Measurements from ENCODE around the gene MLX.
"Not testable (repeated sequence)": the region's sequence is repeated elsewhere in the genome, so short reads cannot be mapped to it uniquely, and the experiment has no call there.

MLX gene

DNA sequence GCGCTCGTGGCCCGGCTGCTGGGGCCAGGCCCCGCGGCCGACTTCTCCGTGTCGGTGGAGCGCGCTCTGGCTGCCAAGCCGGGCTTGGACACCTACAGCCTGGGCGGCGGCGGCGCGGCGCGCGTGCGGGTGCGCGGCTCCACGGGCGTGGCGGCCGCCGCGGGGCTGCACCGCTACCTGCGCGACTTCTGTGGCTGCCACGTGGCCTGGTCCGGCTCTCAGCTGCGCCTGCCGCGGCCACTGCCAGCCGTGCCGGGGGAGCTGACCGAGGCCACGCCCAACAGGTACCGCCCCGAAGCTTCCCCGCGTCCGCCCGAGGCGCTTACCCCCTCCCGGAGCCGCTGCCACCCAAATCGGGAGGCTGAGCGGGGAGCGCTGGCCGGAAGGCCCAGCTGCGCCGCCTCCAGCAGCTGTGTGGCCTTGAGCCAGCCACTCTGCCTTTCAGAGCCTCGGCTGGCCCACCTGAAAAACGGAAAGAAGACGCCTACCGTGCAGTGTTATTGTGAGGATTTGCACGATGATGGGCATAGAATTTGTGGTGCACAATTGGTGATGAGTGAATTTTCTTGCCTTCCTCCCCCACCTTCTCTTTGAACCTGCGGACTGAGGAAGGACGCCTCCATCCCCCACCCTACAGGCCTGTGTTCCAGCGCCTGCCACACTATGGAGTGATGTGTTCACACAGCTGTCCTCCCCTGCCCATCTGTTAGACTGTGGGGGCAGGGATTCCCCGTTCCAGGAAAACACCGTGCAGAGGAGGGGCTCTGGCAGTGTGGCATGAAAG is 30.3 kb upstream of the MLX start:
- peak; percentile 45 for DNase-seq

GRCh38 chr17:42537156-42537805 is 29.6 kb upstream of the MLX start:
- no peak for DNase-seq

DNA sequence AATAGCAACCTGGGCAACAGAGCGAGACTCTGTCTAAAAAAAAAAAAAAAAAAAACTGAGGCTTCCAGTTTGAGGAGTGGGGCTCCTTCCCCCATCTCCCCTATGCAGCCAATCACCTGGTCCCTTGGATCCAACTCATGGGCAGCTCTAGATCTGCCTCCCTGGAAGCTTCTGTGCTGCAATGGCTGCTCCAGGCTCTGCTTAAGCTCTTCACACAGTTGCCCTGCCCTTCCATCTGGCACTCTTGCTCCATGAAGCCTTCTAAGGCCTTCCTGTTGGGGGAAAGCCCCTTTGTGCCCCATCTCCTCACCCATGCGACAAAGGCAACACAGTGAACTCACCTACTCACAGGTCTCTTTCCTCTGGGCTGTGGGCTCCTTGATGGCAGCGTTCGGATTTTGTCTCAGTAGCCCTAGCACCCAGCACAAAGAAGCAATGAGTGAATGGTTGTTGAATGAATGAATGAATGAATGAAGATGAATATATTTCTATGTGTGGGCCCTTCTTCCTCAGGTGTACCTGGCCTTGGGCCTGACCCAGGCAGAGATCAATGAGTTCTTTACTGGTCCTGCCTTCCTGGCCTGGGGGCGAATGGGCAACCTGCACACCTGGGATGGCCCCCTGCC is 29.0 kb upstream of the MLX start:
- no peak for DNase-seq

GRCh38 chr17:42538482-42538881 is 28.4 kb upstream of the MLX start:
- DNase-seq: no peak

GRCh38 chr17:42540558-42540957 is 26.3 kb upstream of the MLX start:
- DNase-seq: not testable (repeated sequence)

DNA sequence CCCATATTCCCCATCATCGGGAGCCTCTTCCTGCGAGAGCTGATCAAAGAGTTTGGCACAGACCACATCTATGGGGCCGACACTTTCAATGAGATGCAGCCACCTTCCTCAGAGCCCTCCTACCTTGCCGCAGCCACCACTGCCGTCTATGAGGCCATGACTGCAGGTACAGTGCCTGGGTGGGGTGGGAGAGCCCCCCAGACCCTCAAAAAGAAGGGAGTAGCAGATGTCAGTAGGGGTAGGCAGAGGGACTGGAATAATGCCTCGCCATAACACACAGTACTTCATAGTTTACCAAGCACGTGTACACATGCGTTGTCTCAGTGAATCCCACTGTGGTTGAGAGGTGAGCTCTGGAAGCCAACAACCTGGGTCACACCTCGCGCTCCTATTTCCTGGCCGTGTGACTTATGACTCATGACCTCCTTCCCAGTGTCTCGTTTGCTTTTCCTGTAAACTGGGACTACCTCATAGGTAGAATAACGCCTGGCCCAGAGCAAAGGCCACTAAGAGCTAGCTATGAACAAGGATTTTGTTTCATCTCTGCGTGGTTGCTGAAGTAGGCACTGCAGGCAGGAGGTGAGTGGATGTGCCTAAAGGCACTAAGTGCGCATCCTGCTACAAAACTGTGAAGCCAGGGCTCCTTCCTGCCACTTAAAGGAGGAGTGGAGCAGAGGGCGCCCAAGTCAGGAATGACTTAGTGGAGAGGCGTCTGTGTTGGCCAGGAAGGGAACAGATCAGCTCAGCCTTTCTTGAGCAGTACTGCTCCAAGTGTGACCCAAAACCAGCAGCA is 25.7 kb upstream of the MLX start:
- DNase-seq: no peak

DNA sequence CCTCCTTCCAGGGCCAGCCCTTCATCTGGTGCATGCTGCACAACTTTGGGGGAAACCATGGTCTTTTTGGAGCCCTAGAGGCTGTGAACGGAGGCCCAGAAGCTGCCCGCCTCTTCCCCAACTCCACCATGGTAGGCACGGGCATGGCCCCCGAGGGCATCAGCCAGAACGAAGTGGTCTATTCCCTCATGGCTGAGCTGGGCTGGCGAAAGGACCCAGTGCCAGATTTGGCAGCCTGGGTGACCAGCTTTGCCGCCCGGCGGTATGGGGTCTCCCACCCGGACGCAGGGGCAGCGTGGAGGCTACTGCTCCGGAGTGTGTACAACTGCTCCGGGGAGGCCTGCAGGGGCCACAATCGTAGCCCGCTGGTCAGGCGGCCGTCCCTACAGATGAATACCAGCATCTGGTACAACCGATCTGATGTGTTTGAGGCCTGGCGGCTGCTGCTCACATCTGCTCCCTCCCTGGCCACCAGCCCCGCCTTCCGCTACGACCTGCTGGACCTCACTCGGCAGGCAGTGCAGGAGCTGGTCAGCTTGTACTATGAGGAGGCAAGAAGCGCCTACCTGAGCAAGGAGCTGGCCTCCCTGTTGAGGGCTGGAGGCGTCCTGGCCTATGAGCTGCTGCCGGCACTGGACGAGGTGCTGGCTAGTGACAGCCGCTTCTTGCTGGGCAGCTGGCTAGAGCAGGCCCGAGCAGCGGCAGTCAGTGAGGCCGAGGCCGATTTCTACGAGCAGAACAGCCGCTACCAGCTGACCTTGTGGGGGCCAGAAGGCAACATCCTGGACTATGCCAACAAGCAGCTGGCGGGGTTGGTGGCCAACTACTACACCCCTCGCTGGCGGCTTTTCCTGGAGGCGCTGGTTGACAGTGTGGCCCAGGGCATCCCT is 23.5 kb upstream of the MLX start:
- DNase-seq: no peak

DNA sequence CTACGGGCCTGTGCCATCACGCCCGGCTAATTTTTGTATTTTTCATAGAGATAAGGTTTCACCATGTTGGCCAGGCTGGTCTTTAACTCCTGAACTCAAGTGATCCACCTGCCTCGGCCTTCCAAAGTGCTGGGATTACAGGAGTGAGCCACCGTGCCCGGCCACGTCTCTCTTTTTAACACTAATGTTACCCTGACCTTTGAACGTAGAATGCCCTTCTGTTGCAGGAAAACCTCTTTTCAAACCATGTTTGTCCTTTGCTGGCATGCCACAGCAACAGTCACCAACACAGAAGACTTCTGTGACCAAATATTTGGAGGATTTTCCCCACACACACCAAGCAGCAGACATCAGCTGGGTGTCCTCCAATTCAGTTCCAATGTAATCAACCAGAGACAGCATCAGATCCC is 22.0 kb upstream of the MLX start:
- DNase-seq: no peak

DNA sequence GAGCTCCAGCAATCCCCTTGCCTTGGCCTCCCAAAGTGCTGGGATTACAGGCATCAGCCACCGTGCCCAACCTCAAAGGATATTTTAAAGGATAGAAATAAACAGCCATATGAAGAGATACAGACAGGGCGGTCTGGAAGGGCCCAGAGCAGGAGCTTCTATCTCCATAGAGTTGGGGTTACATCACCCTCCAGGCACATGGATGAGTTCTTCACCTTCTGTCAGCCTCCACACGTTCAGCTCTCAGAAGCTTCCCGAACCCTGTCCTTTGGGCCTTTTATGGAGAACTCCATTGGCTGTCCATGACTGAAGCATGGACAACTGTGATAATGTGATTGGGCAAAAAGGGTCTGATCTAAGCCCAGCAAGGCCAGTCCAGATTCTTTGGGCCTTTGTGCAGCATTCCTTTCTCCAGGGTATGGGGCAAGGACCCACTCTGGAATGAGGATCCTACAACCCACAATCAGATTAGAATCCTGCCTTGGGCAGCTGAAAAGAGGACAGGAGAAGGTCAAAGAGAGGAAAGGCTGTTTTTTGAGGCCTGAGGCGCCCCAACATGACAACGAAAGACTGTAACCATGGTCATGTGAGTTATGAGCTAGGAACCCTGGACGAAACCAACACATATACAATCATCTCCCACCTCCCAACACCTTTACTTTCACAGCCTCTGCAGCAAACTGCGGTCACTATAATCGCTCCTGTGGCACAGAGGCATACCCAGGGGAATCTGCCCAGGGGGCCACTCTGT is 21.0 kb upstream of the MLX start:
- not testable (repeated sequence) for DNase-seq

- DNase-seq: no peak
These were observed 19.9 kb upstream of the MLX start for GRCh38 chr17:42547001-42547461.

- no peak for DNase-seq
These were observed 19.2 kb upstream of the MLX start for GRCh38 chr17:42547698-42548069.

GRCh38 chr17:42548070-42548837 is 18.6 kb upstream of the MLX start:
- no peak for DNase-seq

DNA sequence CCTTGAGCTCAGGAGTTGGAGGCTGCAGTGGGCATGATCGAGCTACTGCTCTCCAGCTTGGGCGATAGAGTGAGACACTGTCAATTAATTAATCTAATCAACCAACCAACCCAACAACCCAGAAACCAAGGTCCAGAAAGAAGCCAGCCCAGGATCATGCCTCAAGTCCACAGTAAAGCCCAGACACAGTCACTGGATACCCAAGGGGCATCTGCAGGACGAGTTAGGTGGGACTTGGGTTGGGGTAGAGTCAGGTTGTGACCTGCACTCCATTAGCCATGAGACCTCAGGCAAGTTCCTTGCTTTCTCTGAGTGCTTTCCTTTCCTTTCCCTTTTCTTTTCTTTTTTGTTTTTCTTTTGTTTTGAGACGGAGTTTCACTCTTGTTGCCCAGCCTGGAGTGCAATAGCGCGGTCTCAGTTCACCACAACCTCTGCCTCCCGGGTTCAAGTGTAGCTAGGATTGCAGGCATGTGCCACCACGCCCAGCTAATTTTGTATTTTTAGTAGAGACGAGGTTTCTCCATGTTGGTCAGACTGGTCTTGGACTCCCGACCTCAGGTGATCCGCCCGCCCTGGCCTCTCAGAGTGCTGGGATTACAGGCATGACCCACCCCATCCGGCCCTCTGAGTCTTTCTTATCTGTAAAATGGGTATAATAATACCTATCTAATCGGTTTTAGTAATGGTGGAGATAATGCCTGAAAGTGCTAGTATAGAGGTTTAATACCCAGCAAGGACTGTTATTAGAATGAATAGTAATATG is 17.7 kb upstream of the MLX start:
- no peak for DNase-seq

- not testable (repeated sequence) for DNase-seq
These were observed 14.2 kb upstream of the MLX start, which contains the start of gene HSD17B1 for GRCh38 chr17:42552736-42553135. TSS of gene HSD17B1 (plus strand) at chr17:42552923. CDS start at chr17:42552934, 11 bp downstream.

GRCh38 chr17:42553161-42553818 is 13.6 kb upstream of the MLX start:
- DNase-seq: no peak

DNA sequence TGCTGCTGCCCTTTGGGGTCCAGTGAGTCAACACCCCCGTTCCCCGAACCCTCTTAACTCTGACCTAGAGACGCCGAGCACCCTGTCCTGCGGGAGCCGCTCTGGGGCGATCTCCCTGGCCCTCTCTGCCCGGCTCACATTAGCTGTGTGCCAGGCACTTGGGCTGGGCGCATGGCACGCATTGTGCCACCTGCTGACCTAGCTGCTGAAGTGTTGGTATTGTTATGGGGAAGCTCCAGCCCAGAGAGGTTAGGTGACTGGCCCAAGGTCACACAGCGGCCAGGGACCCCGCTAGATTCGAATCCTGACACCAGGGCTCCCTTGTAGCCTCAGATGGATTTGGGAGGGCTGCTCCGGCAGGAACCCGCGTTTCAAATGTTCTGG is 13.0 kb upstream of the MLX start:
- no peak for DNase-seq

GRCh38 chr17:42554250-42555121 is 12.4 kb upstream of the MLX start:
- peak; percentile 52 for DNase-seq

GRCh38 chr17:42555122-42555622 is 11.7 kb upstream of the MLX start:
- no peak for DNase-seq

Data from GF-D8 (cell line).